IPS-18c (cell line): Measurements from ENCODE around the gene TRPV4.
A peak's percentile ranks its signal among the peaks of the same experiment; 100 is the strongest.

Experiments
- H3K4me3 ChIP-seq: 2 replicates; pipeline ENCODE4 v1.7.0; 2013; ENCODE audit warnings: low read depth, mild to moderate bottlenecking, low read length, moderate library complexity; ENCODE audit not compliant: insufficient read depth
- H3K9me3 ChIP-seq: one replicate; pipeline ENCODE4 v1.6.1; 2013; ENCODE audit warnings: mild to moderate bottlenecking, low read length, moderate library complexity; ENCODE audit not compliant: control insufficient read depth, insufficient read depth

TRPV4 gene

GRCh38 chr12:109833307-109834189 lies at the start of gene TRPV4:
TSS of gene TRPV4 (minus strand) at chr12:109833398. CDS start at chr12:109814796, 18,602 bp downstream.
- no peaks in the 10 kb centered on the region for H3K9me3 ChIP-seq
- H3K4me3 ChIP-seq = peak within 1 kb of the TSS; percentile 60

GRCh38 chr12:109881752-109882151 lies 48.6 kb upstream of the TRPV4 start:
- no peaks in the 10 kb centered on the region for H3K9me3 ChIP-seq
- no peak overlapping the region for H3K4me3 ChIP-seq

- Histone ChIP-seq H3K9me3 (no peaks in the 10 kb centered on the region), H3K4me3 (peak overlapping the region; percentile 60)
These were observed 47.7 kb upstream of the TRPV4 start for GRCh38 chr12:109880938-109881337.

- Histone ChIP-seq H3K4me3 (peak within 1 kb of the TSS; percentile 76), H3K9me3 (no peaks in the 10 kb centered on the region)
These were observed 47.1 kb upstream of the TRPV4 start, which contains the start of gene GLTP for GRCh38 chr12:109880043-109880931. TSS of gene GLTP (minus strand) at chr12:109880541. CDS start at chr12:109880374, 167 bp downstream.

- H3K4me3 ChIP-seq = peak overlapping the region; percentile 76
- no peaks in the 10 kb centered on the region for H3K9me3 ChIP-seq
These were observed 46.3 kb upstream of the TRPV4 start for GRCh38 chr12:109879351-109880042.

GRCh38 chr12:109878749-109879148 lies 45.6 kb upstream of the TRPV4 start:
- peak overlapping the region; percentile 76 for H3K4me3 ChIP-seq

GRCh38 chr12:109878247-109878625 lies 45.0 kb upstream of the TRPV4 start:
- Histone ChIP-seq H3K4me3 (no peak overlapping the region), H3K9me3 (no peaks in the 10 kb centered on the region)

More at GRCh38 chr12:109878749-109879148, 45.6 kb upstream of the TRPV4 start:
- no peaks in the 10 kb centered on the region for H3K9me3 ChIP-seq

GRCh38 chr12:109877504-109878246 lies 44.5 kb upstream of the TRPV4 start:
- Histone ChIP-seq H3K4me3 (no peak overlapping the region), H3K9me3 (no peaks in the 10 kb centered on the region)

- Histone ChIP-seq H3K4me3 (no peak overlapping the region), H3K9me3 (no peaks in the 10 kb centered on the region)
These were observed 43.2 kb upstream of the TRPV4 start for GRCh38 chr12:109876406-109876805.

GRCh38 chr12:109875572-109876131 lies 42.5 kb upstream of the TRPV4 start:
- no peak overlapping the region for H3K4me3 ChIP-seq
- no peaks in the 10 kb centered on the region for H3K9me3 ChIP-seq

GRCh38 chr12:109873653-109874052 lies 40.5 kb upstream of the TRPV4 start:
- Histone ChIP-seq H3K9me3 (no peaks in the 10 kb centered on the region), H3K4me3 (no peak overlapping the region)

- Histone ChIP-seq H3K9me3 (no peaks in the 10 kb centered on the region), H3K4me3 (no peak overlapping the region)
These were observed 38.6 kb upstream of the TRPV4 start for GRCh38 chr12:109871668-109872314.

- no peaks in the 10 kb centered on the region for H3K9me3 ChIP-seq
- no peak overlapping the region for H3K4me3 ChIP-seq
These were observed 37.5 kb upstream of the TRPV4 start for GRCh38 chr12:109870648-109871047.

GRCh38 chr12:109868182-109869051 lies 35.2 kb upstream of the TRPV4 start:
- H3K9me3 ChIP-seq = no peaks in the 10 kb centered on the region

GRCh38 chr12:109864916-109865315 lies 31.7 kb upstream of the TRPV4 start:
- Histone ChIP-seq H3K4me3 (no peak overlapping the region), H3K9me3 (no peaks in the 10 kb centered on the region)

More at GRCh38 chr12:109868182-109869051, 35.2 kb upstream of the TRPV4 start:
- no peak overlapping the region for H3K4me3 ChIP-seq
